Hematopoietic multipotent progenitor cell treated with erythropoietin and hydrocortisone succinate and interleukin-3 and kit ligand, for 8 days (in vitro differentiated cells): Measurements from ENCODE around the gene GZMM.

Source experiments
- DNase-seq: peaks from one replicate; pipeline ENCODE4 v3.0.0-alpha.2; 2015

Gene GZMM

GRCh38 chr19:543910-544608 lies at the start of gene GZMM:
Gene GZMM, plus strand, starts transcription at chr19:544053. Its CDS starts 19 bp downstream, at chr19:544072.
- DNase-seq: no peak

DNA sequence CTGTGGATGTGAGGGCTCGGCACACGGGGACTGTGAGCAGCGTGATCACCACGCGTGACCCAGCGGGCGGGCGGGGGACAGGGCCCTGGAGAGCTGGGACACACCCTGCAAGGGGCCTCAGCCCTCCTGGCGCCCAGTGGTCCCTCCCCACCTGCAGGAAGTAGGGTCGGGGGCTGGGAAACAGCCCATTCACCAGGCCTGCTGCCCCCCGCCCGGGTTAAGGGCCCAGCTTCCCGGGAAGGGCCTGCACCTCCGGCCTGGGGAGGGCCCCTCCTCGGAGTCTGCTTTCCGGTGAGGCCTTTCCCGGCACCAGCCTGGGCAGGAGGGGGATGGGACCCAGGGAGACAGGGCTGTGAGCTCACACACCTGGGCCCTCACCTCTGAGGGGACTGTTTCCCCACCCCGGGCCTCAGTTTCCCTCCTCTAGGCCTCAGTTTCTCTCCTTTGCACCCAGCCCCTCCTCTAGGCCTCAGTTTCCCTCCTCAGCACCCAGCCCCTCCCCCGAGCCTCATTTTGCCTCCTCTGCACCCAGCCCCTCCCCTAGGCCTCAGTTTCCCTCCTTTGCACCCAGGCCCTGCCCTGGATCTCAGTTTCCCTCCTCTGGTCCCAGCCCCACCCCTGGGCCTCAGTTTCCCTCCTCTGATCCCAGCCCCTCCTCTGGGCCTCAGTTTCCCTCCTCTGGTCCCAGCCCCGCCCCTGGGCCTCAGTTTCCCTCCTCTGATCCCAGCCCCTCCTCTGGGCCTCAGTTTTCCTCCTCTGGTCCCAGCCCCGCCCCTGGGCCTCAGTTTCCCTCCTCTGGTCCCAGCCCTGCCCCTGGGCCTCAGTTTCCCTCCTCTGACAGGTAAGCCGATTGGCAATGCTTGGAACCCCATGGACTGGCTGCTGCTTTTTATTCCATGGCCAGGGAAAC lies 49.4 kb upstream of the GZMM start:
- DNase-seq: no peak

GRCh38 chr19:495081-495401 lies 48.8 kb upstream of the GZMM start:
- DNase-seq: no peak

- peak; percentile 41 for DNase-seq
These were observed 48.3 kb upstream of the GZMM start for GRCh38 chr19:495402-496111.

DNA sequence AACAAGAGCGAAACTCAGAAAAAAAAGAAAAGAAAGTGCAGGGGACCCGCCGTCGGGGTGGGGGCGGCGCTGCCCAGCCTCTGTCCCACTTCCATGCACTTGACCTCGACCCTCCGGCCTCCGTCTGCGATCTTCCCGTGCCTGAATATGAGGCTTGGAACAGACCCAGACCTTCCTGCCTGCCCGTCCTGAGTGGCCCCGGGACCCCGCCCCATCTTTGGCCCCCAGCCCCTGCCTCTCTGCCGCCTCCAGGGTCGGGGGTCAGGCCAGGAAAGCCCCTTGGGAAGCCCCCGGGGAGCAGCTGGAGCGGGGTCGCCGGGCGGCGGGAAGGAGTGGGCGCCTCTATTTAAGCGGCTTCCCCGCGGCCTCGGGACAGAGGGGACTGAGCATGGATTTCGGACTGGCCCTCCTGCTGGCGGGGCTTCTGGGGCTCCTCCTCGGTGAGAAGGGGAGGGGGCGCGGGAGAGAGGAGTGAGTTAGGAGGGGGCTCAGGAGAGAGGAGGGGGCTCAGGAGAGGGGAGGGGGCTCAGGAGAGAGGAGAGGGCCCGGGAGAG lies 47.7 kb upstream of the GZMM start, which contains the start of gene MADCAM1:
Gene MADCAM1 (plus strand): TSS at position 375 of the 554 bp plus-strand sequence. CDS start 14 bp downstream, at position 389.
- no peak for DNase-seq

GRCh38 chr19:496986-497385 lies 46.9 kb upstream of the GZMM start:
- no peak for DNase-seq

DNA sequence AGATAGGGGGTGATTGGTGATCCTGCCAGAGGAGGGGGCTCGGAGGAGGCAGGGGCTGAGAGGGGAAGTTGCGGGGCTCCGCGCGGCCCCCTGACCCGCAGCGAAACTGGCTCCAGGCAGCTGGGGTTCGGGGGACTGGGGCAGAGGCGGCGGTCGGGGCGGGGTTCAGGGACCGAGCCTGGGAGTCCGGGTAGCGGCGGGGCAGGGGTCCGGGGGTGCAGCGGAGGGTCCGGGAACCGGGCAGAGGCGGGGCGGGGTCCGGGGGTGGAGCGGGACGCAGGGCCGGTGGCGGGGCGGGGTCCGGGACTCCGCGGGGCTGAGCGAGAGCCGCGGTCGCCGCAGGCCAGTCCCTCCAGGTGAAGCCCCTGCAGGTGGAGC lies 46.4 kb upstream of the GZMM start:
- no peak for DNase-seq

GRCh38 chr19:497869-498510 lies 45.9 kb upstream of the GZMM start:
- DNase-seq: no peak

DNA sequence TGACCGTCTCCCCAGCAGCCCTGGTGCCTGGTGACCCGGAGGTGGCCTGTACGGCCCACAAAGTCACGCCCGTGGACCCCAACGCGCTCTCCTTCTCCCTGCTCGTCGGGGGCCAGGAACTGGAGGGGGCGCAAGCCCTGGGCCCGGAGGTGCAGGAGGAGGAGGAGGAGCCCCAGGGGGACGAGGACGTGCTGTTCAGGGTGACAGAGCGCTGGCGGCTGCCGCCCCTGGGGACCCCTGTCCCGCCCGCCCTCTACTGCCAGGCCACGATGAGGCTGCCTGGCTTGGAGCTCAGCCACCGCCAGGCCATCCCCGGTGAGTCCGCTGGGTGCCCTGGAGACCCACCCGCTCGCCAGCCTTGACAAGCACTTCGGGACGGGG lies 45.4 kb upstream of the GZMM start:
- no peak for DNase-seq

DNA sequence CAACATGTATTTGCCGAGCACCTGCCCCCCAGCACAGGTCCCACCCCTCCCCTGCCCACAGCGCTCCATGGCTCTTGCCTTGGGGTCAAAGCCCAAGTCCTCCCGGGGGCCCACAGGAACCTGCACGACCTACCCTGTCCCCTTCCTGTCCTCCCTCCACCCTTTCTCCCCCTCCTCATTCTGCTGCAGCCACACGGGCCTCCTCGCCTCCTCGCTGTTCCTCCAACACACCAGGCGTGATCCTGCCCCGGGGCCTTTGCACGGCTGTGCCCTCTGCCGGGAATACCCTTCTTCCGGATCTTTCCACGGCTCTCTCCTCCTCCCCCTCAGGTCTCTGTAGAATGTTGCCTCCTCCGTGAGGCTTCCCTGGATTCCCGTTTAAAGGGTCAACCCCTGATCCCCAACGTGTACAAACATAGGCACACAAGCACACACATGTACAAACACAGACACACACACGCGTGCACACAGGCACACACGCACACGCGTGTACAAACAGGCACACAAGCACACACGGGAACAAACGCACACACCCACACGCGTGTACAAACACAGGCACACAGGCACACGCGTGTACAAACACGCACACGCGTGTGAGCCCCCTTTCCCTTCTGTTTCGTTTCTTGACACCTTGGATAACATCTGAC lies 44.8 kb upstream of the GZMM start:
- DNase-seq: no peak

DNA sequence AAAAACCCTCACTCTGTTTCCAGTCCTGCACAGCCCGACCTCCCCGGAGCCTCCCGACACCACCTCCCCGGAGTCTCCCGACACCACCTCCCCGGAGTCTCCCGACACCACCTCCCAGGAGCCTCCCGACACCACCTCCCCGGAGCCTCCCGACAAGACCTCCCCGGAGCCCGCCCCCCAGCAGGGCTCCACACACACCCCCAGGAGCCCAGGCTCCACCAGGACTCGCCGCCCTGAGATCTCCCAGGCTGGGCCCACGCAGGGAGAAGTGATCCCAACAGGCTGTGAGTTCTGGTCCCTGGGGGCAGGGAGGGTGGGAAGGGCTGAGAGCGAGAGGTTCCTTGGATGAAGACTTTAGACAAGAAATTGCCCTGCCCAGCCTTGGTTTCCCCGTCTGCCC lies 42.2 kb upstream of the GZMM start:
- no peak for DNase-seq

GRCh38 chr19:504616-505015 lies 39.2 kb upstream of the GZMM start:
- DNase-seq: no peak

DNA sequence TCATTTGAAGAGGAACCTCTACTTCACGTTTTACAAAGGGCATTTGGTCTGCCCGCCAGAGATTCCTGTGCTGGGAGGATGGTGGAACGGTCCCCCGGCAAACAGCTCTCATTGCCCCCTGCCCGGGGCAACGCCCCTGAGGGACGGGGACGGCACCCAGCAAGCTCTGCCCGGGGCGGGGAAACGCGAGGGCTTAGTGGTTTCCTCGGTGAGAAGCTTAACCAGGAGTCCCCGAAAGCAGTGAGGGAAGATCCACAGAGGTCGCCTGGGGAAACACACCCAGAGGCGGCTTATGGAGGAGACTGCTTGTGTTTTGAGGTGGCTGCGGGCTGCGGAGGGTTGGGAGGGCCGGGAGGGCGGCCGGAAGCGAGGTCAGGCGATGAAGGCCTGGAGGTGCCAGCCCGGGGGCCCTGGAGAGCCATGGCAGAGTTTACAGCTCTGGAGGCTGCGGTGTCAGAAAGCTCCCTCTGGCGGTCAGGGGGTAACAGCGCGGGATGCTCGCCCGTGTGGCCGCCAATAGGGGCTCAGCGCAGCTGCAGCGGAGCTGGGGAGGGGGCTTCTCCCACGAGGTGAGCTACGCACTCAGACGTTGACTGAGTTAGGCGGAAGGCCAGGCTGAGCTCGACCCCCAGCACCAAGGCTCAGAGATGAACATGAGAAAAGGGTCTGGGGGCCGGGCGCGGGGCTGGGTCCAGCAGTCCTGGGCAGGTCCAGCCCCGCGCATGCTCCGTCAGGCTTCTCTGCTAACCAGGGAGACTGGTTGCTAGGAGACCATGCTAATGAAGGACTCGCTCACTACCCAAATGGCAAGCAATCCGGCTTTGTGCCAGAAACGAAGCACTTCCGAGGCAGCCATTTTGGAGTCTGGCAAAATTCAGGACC lies 37.2 kb upstream of the GZMM start:
- DNase-seq: peak; percentile 100

DNA sequence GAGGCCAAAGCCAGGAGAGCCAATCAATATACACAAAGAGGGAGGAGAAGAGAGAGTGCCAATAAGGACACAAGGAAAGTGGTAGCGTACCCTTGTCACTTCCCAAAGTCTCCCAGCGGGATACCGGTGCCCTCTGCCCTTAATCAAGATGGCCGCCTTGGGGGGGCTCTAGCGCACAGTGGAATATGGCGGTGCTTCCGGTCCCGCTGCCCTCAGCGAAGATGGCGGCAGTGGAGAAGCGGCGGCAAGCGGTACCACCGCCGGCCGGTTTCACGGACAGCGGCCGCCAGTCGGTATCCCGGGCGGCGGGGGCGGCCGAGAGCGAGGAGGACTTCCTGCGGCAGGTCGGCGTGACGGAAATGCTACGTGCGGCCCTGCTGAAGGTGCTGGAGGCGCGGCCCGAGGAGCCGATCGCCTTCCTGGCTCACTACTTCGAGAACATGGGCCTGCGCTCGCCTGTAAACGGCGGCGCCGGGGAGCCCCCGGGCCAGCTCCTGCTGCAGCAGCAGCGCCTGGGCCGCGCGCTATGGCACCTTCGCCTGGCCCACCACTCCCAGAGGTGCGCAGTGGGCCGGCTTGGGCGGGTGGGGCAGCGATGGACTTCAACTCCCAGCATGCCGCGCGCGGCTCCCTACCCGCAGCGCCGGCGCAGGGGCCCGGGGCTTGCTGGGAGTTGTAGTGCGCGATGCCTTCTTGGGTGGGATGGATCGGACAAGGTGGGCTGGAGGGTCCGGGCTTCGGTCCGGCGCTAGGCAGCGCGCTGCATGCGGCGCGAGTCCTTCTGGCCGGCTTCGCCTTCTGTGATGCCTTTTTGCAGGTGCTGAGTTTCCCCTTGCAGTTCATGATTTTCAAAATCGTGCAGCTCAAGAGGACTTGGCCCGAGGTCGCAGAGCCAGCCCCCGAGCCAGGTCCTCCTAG lies 36.3 kb upstream of the GZMM start, which contains the start of gene TPGS1:
Gene TPGS1 (plus strand): TSS at position 212 of the 918 bp plus-strand sequence. CDS start 10 bp downstream, at position 222.
- DNase-seq: peak; percentile 80

DNA sequence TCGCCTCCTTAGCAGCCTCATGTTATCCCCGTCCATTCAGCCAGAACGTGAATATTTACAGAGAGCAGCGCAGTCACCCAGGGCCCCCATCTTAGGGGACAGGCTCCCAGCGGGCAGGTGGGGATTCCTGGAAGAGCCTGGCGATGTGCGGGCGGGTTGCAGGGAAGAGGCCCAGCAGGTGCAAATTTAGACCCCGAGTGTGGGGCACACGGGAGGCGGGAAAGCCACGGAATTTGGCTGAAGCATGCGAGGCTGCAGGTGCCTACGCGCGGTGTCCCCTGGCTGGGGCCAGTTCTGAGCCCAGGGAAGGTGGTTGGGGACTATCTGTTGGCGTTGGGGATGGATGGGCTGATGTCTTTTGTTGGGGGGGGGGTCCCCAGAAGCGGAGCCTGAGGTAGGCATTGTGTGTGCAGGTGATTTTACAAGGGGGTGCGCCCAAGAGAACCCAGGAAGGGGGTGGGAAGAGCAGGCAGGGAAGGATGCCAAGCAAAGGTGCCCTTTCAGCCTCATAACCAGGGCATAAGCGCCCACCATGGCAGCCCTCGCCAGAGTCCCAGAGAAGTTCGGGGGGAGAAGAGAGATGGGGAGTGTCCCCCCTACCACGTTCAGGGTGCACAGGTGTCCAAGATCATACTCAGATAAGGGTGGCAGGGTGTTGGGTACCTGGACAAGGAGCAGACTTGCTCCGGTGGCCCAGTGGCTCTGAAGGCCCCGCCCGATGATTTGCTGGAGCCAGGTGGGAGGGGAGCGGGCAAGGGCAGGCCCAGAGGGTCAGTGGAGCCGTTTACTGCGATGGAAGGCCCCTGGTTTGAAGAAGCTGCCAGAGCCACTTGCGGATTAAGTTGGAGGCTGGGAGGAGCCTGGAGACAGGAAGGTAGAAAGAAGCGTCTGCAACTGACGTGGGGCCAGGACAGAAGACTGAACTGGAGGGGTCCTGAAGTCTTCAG lies 35.4 kb upstream of the GZMM start:
- no peak for DNase-seq

GRCh38 chr19:510606-511100 lies 33.2 kb upstream of the GZMM start:
- peak; percentile 94 for DNase-seq

DNA sequence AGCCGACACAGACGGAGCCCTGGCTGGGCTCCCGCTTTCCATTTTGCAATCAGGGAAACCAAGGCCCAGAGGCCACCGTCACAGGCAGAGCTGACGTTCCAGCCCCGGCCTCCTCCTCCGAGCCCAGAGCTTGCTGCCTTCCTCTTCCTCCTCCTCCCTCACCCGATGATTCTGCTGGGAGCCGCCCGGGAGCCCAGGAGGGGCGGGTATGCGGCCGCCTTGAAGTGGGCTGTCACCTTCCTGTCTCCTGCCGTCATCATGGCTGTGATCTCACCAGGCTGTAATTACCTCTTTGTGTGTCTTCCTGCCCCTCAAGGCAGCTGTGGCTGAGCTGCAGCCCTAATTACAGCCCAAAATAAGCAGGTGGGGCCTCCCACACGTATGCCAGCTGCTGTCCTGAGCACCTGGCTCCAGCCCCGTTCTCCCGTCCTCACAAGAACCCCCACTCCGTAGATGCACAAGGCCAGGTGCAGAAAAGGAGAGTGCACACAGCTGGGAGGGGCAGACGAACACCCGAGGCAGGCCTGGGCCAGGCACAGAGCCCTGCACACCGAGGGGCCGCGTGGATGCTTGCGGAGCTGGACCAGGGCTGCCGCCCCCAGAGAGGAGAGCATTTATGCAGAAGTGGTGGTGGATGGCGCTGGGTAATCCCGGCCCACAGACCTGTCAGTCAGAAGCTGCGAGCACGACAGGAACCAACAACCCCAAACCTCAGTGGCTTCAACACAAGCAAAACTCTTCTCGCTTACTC lies 32.6 kb upstream of the GZMM start:
- DNase-seq: peak; percentile 54
